Neural cell (in vitro differentiated cells): ENCODE results near the gene ANKDD1B.

ENCODE experiments used
- EP300 ChIP-seq: fragments of 450-650 bp; conservative IDR thresholded peaks from 2 replicates; pipeline ENCODE4 v1.6.1; 2014; ENCODE audit warnings: antibody characterized with exemption, mild to moderate bottlenecking, moderate library complexity; ENCODE audit not compliant: poor library complexity, severe bottlenecking
- EZH2 ChIP-seq: fragments of 200-600, 300-800 bp; shearing (Covaris generic), sonication (generic); IDR thresholded peaks from 2 replicates; pipeline ENCODE4 v1.6.1; 2014; ENCODE audit warnings: antibody characterized with exemption, low read length, borderline replicate concordance, mild to moderate bottlenecking; ENCODE audit not compliant: insufficient read depth, poor library complexity, severe bottlenecking
- MXI1 ChIP-seq: fragments of 450-650 bp; conservative IDR thresholded peaks from 2 replicates; pipeline ENCODE4 v1.6.1; 2014; ENCODE audit warnings: antibody characterized with exemption, mild to moderate bottlenecking; ENCODE audit not compliant: poor library complexity, severe bottlenecking
- TF ChIP-seq, protein P1 (sequence below): fragments of 450-650 bp; IDR thresholded peaks from 2 replicates; pipeline ENCODE4 v1.5.1; 2014; ENCODE audit warnings: antibody characterized with exemption, mild to moderate bottlenecking, moderate library complexity; ENCODE audit not compliant: poor library complexity, severe bottlenecking
- TF ChIP-seq, protein P2 (sequence below): IDR thresholded peaks from 2 replicates; pipeline ENCODE4 v1.6.1; 2012; ENCODE audit warnings: borderline replicate concordance

GRCh38 chr5:75675783-75676182 lies 64.5 kb downstream of the ANKDD1B start:
- TF ChIP-seq, protein P1, sequence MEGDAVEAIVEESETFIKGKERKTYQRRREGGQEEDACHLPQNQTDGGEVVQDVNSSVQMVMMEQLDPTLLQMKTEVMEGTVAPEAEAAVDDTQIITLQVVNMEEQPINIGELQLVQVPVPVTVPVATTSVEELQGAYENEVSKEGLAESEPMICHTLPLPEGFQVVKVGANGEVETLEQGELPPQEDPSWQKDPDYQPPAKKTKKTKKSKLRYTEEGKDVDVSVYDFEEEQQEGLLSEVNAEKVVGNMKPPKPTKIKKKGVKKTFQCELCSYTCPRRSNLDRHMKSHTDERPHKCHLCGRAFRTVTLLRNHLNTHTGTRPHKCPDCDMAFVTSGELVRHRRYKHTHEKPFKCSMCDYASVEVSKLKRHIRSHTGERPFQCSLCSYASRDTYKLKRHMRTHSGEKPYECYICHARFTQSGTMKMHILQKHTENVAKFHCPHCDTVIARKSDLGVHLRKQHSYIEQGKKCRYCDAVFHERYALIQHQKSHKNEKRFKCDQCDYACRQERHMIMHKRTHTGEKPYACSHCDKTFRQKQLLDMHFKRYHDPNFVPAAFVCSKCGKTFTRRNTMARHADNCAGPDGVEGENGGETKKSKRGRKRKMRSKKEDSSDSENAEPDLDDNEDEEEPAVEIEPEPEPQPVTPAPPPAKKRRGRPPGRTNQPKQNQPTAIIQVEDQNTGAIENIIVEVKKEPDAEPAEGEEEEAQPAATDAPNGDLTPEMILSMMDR, result no peak
- TF ChIP-seq EP300, result no peak
- TF ChIP-seq EZH2, result no peak
- no peak for TF ChIP-seq MXI1
- TF ChIP-seq, protein P2, sequence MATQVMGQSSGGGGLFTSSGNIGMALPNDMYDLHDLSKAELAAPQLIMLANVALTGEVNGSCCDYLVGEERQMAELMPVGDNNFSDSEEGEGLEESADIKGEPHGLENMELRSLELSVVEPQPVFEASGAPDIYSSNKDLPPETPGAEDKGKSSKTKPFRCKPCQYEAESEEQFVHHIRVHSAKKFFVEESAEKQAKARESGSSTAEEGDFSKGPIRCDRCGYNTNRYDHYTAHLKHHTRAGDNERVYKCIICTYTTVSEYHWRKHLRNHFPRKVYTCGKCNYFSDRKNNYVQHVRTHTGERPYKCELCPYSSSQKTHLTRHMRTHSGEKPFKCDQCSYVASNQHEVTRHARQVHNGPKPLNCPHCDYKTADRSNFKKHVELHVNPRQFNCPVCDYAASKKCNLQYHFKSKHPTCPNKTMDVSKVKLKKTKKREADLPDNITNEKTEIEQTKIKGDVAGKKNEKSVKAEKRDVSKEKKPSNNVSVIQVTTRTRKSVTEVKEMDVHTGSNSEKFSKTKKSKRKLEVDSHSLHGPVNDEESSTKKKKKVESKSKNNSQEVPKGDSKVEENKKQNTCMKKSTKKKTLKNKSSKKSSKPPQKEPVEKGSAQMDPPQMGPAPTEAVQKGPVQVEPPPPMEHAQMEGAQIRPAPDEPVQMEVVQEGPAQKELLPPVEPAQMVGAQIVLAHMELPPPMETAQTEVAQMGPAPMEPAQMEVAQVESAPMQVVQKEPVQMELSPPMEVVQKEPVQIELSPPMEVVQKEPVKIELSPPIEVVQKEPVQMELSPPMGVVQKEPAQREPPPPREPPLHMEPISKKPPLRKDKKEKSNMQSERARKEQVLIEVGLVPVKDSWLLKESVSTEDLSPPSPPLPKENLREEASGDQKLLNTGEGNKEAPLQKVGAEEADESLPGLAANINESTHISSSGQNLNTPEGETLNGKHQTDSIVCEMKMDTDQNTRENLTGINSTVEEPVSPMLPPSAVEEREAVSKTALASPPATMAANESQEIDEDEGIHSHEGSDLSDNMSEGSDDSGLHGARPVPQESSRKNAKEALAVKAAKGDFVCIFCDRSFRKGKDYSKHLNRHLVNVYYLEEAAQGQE, result no peak
